WTC11 (cell line): ENCODE measurements around the gene GATAD2A. TPM values are rescaled to one million over a fixed set of nuclear protein-coding genes. Genes with fewer than 3 reads are reported as not detected.
A peak's percentile ranks its signal among the peaks of the same experiment; 100 is the strongest.

Source experiments
- ATAC-seq: fragments of 200-7000 bp; cut with Tn5 transposase; 2 replicates; pipeline ENCODE4 v1.10.0; 2021; ENCODE audit warnings: mild to moderate bottlenecking, moderate library complexity
- CTCF ChIA-PET: fragments of 300-600 bp; sonication (Branson Sonifier 250); formaldehyde crosslinking; loops from one replicate; lab custom pipeline; 2021; ENCODE audit warnings: antibody characterized with exemption; lab: Charles Lee
- POLR2A ChIA-PET: fragments of 350-600 bp; sonication (Branson Sonifier 250); formaldehyde crosslinking; loops from one replicate; lab custom pipeline; 2021; ENCODE audit warnings: antibody characterized with exemption; lab: Charles Lee
- DNase-seq: peaks from one replicate; pipeline ENCODE4 v3.0.0; 2021; ENCODE audit warnings: low spot score
- H3K27ac Mint-ChIP-seq: 2 replicates; pipeline ENCODE4 v1.8.0; 2021; ENCODE audit warnings: mixed read lengths
- H3K27me3 Mint-ChIP-seq: 2 replicates; pipeline ENCODE4 v1.8.0; 2021; ENCODE audit warnings: low read depth, mild to moderate bottlenecking, moderate library complexity, mixed read lengths
- H3K36me3 Mint-ChIP-seq: 2 replicates; pipeline ENCODE4 v1.8.0; 2021; ENCODE audit warnings: mixed read lengths
- H3K4me1 Mint-ChIP-seq: 2 replicates; pipeline ENCODE4 v1.8.0; 2022; ENCODE audit warnings: mixed read lengths
- H3K4me3 Mint-ChIP-seq: 2 replicates; pipeline ENCODE4 v1.8.0; 2021; ENCODE audit warnings: mild to moderate bottlenecking, moderate library complexity, mixed read lengths
- H3K9me3 Mint-ChIP-seq: 2 replicates; pipeline ENCODE4 v1.8.0; 2021; ENCODE audit warnings: mixed read lengths
- ATF2 ChIP-seq: sonication (generic); formaldehyde crosslinking; IDR thresholded peaks from 2 replicates; pipeline ENCODE4 v1.8.1; 2022; ENCODE audit warnings: low read depth, missing genetic modification reagents, borderline replicate concordance
- ATF3 ChIP-seq: sonication (generic); formaldehyde crosslinking; conservative IDR thresholded peaks from 2 replicates; pipeline ENCODE4 v1.8.1; 2022; ENCODE audit warnings: mild to moderate bottlenecking, missing genetic modification reagents
- ATF6 ChIP-seq: sonication (generic); formaldehyde crosslinking; IDR thresholded peaks from 2 replicates; pipeline ENCODE4 v1.8.1; 2023; ENCODE audit warnings: mild to moderate bottlenecking, missing genetic modification reagents
- E2F1 ChIP-seq: sonication (generic); formaldehyde crosslinking; IDR thresholded peaks from 2 replicates; pipeline ENCODE4 v1.8.0; 2022; ENCODE audit warnings: mild to moderate bottlenecking, missing genetic modification reagents
- E2F4 ChIP-seq: sonication (generic); formaldehyde crosslinking; IDR thresholded peaks from 2 replicates; pipeline ENCODE4 v1.8.1; 2022; ENCODE audit warnings: low read depth, mild to moderate bottlenecking, moderate library complexity, missing genetic modification reagents, borderline replicate concordance
- E2F5 ChIP-seq: sonication (generic); formaldehyde crosslinking; IDR thresholded peaks from 2 replicates; pipeline ENCODE4 v1.8.1; 2022; ENCODE audit warnings: mild to moderate bottlenecking, moderate library complexity, missing genetic modification reagents
- ERG ChIP-seq: fragments of 250-450 bp; sonication (Bioruptor Pico); IDR thresholded peaks from 2 replicates; pipeline ENCODE4 v1.8.0; 2021; ENCODE audit warnings: mild to moderate bottlenecking
- FOXJ3 ChIP-seq: sonication (generic); formaldehyde crosslinking; IDR thresholded peaks from 2 replicates; pipeline ENCODE4 v1.9.0; 2021; ENCODE audit warnings: missing genetic modification reagents, mild to moderate bottlenecking, borderline replicate concordance
- HMGA2 ChIP-seq: fragments of 250-450 bp; sonication (Bioruptor Pico); IDR thresholded peaks from 2 replicates; pipeline ENCODE4 v1.4.0; 2021; ENCODE audit warnings: mild to moderate bottlenecking, moderate library complexity
- HMGXB4 ChIP-seq: sonication (generic); formaldehyde crosslinking; IDR thresholded peaks from 2 replicates; pipeline ENCODE4 v1.8.1; 2023; ENCODE audit warnings: mild to moderate bottlenecking, moderate library complexity, missing genetic modification reagents
- SMAD4 ChIP-seq: sonication (generic); formaldehyde crosslinking; IDR thresholded peaks from 2 replicates; pipeline ENCODE4 v1.8.0; 2022; ENCODE audit warnings: mild to moderate bottlenecking, missing genetic modification reagents
- SP1 ChIP-seq: sonication (generic); formaldehyde crosslinking; conservative IDR thresholded peaks from 2 replicates; pipeline ENCODE4 v1.8.1; 2022; ENCODE audit warnings: missing genetic modification reagents
- TCF7 ChIP-seq: sonication (generic); formaldehyde crosslinking; IDR thresholded peaks from 2 replicates; pipeline ENCODE4 v1.8.0; 2022; ENCODE audit warnings: mild to moderate bottlenecking, low read depth, missing genetic modification reagents, moderate library complexity
- ZNF263 ChIP-seq: sonication (generic); formaldehyde crosslinking; IDR thresholded peaks from 2 replicates; pipeline ENCODE4 v1.8.1; 2022; ENCODE audit warnings: low read depth, mild to moderate bottlenecking, moderate library complexity, missing genetic modification reagents
- ZNF281 ChIP-seq: sonication (generic); formaldehyde crosslinking; IDR thresholded peaks from 2 replicates; pipeline ENCODE4 v1.8.0; 2023; ENCODE audit warnings: mild to moderate bottlenecking, missing genetic modification reagents
- ZNF396 ChIP-seq: fragments of 250-450 bp; sonication (Bioruptor Pico); IDR thresholded peaks from 2 replicates; pipeline ENCODE4 v1.8.0; 2021; ENCODE audit warnings: mild to moderate bottlenecking, moderate library complexity, borderline replicate concordance
- ZNF423 ChIP-seq: fragments of 250-450 bp; sonication (Bioruptor Pico); IDR thresholded peaks from 2 replicates; pipeline ENCODE4 v2.1.2; 2022; ENCODE audit warnings: mild to moderate bottlenecking, moderate library complexity
- ZNF671 ChIP-seq: fragments of 250-450 bp; sonication (Bioruptor Pico); IDR thresholded peaks from 2 replicates; pipeline ENCODE4 v1.8.0; 2021; ENCODE audit warnings: mild to moderate bottlenecking
- total RNA-seq: library from RNA; stranded (reverse); gene quantifications from 3 replicates; pipeline ENCODE4 v1.2.3, GENCODE V29; 2021

Gene GATAD2A
- total RNA-seq, 1 experiment from 2014 or later, result 209 TPM

GRCh38 chr19:19451429-19452242 lies 46.2 kb downstream of the GATAD2A start (continued):
- TF ChIP-seq ATF2 (CRISPR knock-in tag) (no peak), ATF6 (CRISPR knock-in tag) (no peak), ZNF281 (CRISPR knock-in tag) (no peak), ZNF671 (CRISPR knock-in tag) (no peak), SMAD4 (no peak), E2F5 (CRISPR knock-in tag) (no peak), TCF7 (CRISPR knock-in tag) (no peak), ZNF396 (CRISPR knock-in tag) (no peak)

GRCh38 chr19:19452243-19453124 lies 47.0 kb downstream of the GATAD2A start:
- no peak for ATAC-seq
- POLR2A ChIA-PET, result interaction anchor here (1.2 kb wide), 1 partner anchor 24 kb away, joined by 4 read pairs; no protein-coding TSS in a partner anchor
- Mint-ChIP-seq H3K27ac (peak overlapping the region; percentile 94), H3K4me3 (no peak overlapping the region), H3K36me3 (no peaks in the 10 kb centered on the region), H3K27me3 (no peaks in the 10 kb centered on the region), H3K4me1 (peaks cover 30% of the 10 kb centered on the region), H3K9me3 (no peaks in the 10 kb centered on the region)
- CTCF ChIA-PET, result interaction anchor here (1.3 kb wide), 1 partner anchor 9 kb away, joined by 6 read pairs; no protein-coding TSS in a partner anchor
- no peak for DNase-seq
- TF ChIP-seq ERG (CRISPR knock-in tag) (no peak), ZNF263 (no peak), SMAD4 (no peak), FOXJ3 (CRISPR knock-in tag) (no peak), HMGXB4 (CRISPR knock-in tag) (no peak), SP1 (no peak), E2F1 (no peak), HMGA2 (CRISPR knock-in tag) (no peak), E2F4 (CRISPR knock-in tag) (no peak), ZNF423 (CRISPR knock-in tag) (no peak), ATF3 (CRISPR knock-in tag) (no peak)
